RWPE1 (cell line): ENCODE data around the gene LCA5L.

Experiments used
- CTCF ChIA-PET: fragments of 350-600 bp; sonication (Branson Sonifier 250); formaldehyde crosslinking; extraction: SDS; loops from one replicate; lab custom pipeline; 2021; lab: Yijun Ruan, JAX
- POLR2A ChIA-PET: fragments of 400-600 bp; formaldehyde crosslinking; extraction: SDS; loops from one replicate; lab custom pipeline; 2020; ENCODE audit warnings: antibody characterized with exemption; ENCODE audit not compliant: low non-redundant PET; lab: Yijun Ruan, JAX
- DNase-seq: peaks from one replicate; pipeline ENCODE4 v3.0.0; 2012; ENCODE audit warnings: low spot score
- H3K27ac ChIP-seq: fragments of 450-650 bp; 2 replicates; pipeline ENCODE4 v1.5.1; 2017
- CTCF ChIP-seq: fragments of 450-650 bp; conservative IDR thresholded peaks from 2 replicates; pipeline ENCODE4 v1.5.1; 2017; ENCODE audit warnings: low read depth, mild to moderate bottlenecking

Gene LCA5L

GRCh38 chr21:39467746-39468145 is 22.2 kb upstream of the LCA5L start:
- ChIA-PET CTCF (no interaction called here), POLR2A (no interaction called here)
- no peak for DNase-seq
- no peak overlapping the region for H3K27ac ChIP-seq
- TF ChIP-seq CTCF, result no peak

- POLR2A ChIA-PET, result no interaction called here
- no peak overlapping the region for H3K27ac ChIP-seq
- TF ChIP-seq CTCF, result no peak
- CTCF ChIA-PET, result no interaction called here
- DNase-seq, result no peak
Observed at GRCh38 chr21:39466584-39466983, 21.0 kb upstream of the LCA5L start.

GRCh38 chr21:39463308-39463707 is 17.7 kb upstream of the LCA5L start:
- no peak for TF ChIP-seq CTCF
- no peak overlapping the region for H3K27ac ChIP-seq
- DNase-seq, result no peak
- ChIA-PET CTCF (no interaction called here), POLR2A (no interaction called here)

- H3K27ac ChIP-seq, result no peak overlapping the region
- CTCF ChIA-PET, result interaction anchor here (0.6 to 0.7 kb wide), 3 partner anchors 17 to 1576 kb away, joined by 3 read pairs; no protein-coding TSS in a partner anchor
Observed at GRCh38 chr21:39461419-39461818, 15.8 kb upstream of the LCA5L start.

GRCh38 chr21:39456665-39457064 is 11.1 kb upstream of the LCA5L start:
- POLR2A ChIA-PET, result no interaction called here
- CTCF ChIA-PET, result no interaction called here
- DNase-seq, result no peak
- TF ChIP-seq CTCF, result no peak
- H3K27ac ChIP-seq, result no peak overlapping the region

More at GRCh38 chr21:39461419-39461818, 15.8 kb upstream of the LCA5L start:
- TF ChIP-seq CTCF, result no peak
- DNase-seq, result no peak
- POLR2A ChIA-PET, result no interaction called here

- POLR2A ChIA-PET, result no interaction called here
Observed at GRCh38 chr21:39454949-39455668, 9.5 kb upstream of the LCA5L start.

More at GRCh38 chr21:39454949-39455668, 9.5 kb upstream of the LCA5L start:
- no peak for TF ChIP-seq CTCF
- CTCF ChIA-PET, result interaction anchor here (0.5 kb wide), 1 partner anchor 14 kb away, joined by 3 read pairs; no protein-coding TSS in a partner anchor
- H3K27ac ChIP-seq, result no peak overlapping the region
- DNase-seq, result no peak
